CD4-positive, alpha-beta T cell (primary cell): ENCODE results near the gene PCDHGA1. TPM values are rescaled to one million over a fixed set of nuclear protein-coding genes. Genes with fewer than 3 reads are reported as not detected.

Experiments used
- ATAC-seq: fragments of 200-7000 bp; cut with Tn5 transposase; one replicate; pipeline ENCODE4 v1.10.0; 2022; ENCODE audit warnings: mild to moderate bottlenecking; ENCODE audit not compliant: poor library complexity
- CTCF ChIA-PET: fragments of 350-600 bp; sonication (Branson Sonifier 250); formaldehyde crosslinking; loops from one replicate; lab custom pipeline; 2021; ENCODE audit warnings: antibody characterized with exemption, inconsistent platforms; lab: Charles Lee
- POLR2A ChIA-PET: fragments of 350-600 bp; sonication (Branson Sonifier 250); formaldehyde crosslinking; loops from one replicate; lab custom pipeline; 2021; ENCODE audit warnings: antibody characterized with exemption, inconsistent platforms; lab: Charles Lee
- DNase-seq, 14 experiments: peaks; one replicate each; pipeline ENCODE4 v3.0.0-alpha.2; 2013 to 2020; ENCODE audit warnings: mixed read lengths in 2 of 14
- H3K27ac ChIP-seq, 2 donors: one replicate each; pipeline versions ENCODE4 v1.5.1 to v1.7.0; 2013; ENCODE audit warnings: low read length in 2 of 2, low read depth in 1 of 2, mild to moderate bottlenecking in 1 of 2
- H3K27me3 ChIP-seq, 2 experiments: 1 replicate in 1 of 2; 2 replicates in 1 of 2; pipeline versions ENCODE4 v1.6.1 to v1.7.0; 2013; ENCODE audit warnings: low read length in 2 of 2, control low read depth in 1 of 2, mild to moderate bottlenecking in 1 of 2, moderate library complexity in 1 of 2; ENCODE audit not compliant: insufficient read depth in 2 of 2, control insufficient read depth in 1 of 2
- H3K36me3 ChIP-seq: one replicate; pipeline ENCODE4 v1.6.1; 2013; ENCODE audit warnings: low read length, control low read depth; ENCODE audit not compliant: insufficient read depth
- H3K4me1 ChIP-seq: one replicate; pipeline ENCODE4 v1.6.1; 2013; ENCODE audit warnings: low read length, control low read depth; ENCODE audit not compliant: insufficient read depth
- H3K4me3 ChIP-seq: one replicate; pipeline ENCODE4 v1.5.1; 2013; ENCODE audit warnings: mild to moderate bottlenecking, low read length, moderate library complexity
- H3K9me3 ChIP-seq, 2 experiments: 1 replicate in 1 of 2; 2 replicates in 1 of 2; pipeline versions ENCODE4 v1.6.1 to v1.7.0; 2013; ENCODE audit warnings: low read length in 2 of 2, mild to moderate bottlenecking in 2 of 2, control low read depth in 1 of 2, moderate library complexity in 1 of 2; ENCODE audit not compliant: control insufficient read depth in 1 of 2, insufficient read depth in 1 of 2
- H3K27ac Mint-ChIP-seq: one replicate; pipeline ENCODE4 v1.8.0; 2020; ENCODE audit warnings: mixed read lengths
- H3K27me3 Mint-ChIP-seq: one replicate; pipeline ENCODE4 v1.8.0; 2021; ENCODE audit warnings: mixed read lengths
- H3K36me3 Mint-ChIP-seq: one replicate; pipeline ENCODE4 v1.8.0; 2021; ENCODE audit warnings: low read depth, mixed read lengths
- H3K4me1 Mint-ChIP-seq: one replicate; pipeline ENCODE4 v1.8.0; 2021; ENCODE audit warnings: low read depth, mixed read lengths
- H3K4me3 Mint-ChIP-seq: one replicate; pipeline ENCODE4 v1.8.0; 2020; ENCODE audit warnings: mild to moderate bottlenecking, mixed read lengths
- H3K9me3 Mint-ChIP-seq: one replicate; pipeline ENCODE4 v1.8.0; 2020; ENCODE audit warnings: mixed read lengths
- intact Hi-C, 2 experiments: fragments of 100-400 bp; cut with DNase I in 1 of 2; cut with micrococcal nuclease in 1 of 2; formaldehyde crosslinking; loops; one replicate each; pipeline versions ENCODE4 v1.15.1 to v1.9.0; 2023 to 2025; cut with DNase I, micrococcal nuclease
- total RNA-seq, 174 experiments: library from RNA in 2 of 174; stranded (reverse) in 2 of 174; gene quantifications; one replicate each; pipeline ENCODE4 v1.2.3 and lab custom pipeline; 2021 to 2026
- TF ChIP-seq, protein P1 (sequence below): fragments of 200-600 bp; IDR thresholded peaks from one replicate; pipeline ENCODE4 v1.8.0; 2022; ENCODE audit warnings: antibody characterized with exemption, mild to moderate bottlenecking

The PCDHGA1 gene
- total RNA-seq, 2 experiments from 2014 or later: not detected

DNA sequence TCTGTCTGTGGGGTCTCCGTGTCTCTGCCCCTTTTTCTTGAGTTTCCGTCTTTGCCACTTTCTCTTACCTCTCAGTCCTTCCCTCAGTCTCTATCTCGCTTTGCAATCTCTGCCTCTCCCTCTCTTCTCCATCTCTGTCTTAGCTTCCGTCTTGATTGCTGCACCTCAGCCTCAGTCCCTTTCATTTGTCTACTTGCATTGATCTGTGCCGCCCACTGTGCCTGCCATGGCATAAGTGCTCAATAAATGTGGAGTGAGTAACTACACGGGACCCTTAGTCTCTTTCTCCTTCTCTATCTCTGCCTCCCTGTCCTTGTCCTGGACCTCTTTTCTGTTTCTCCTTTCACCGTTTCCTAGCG lies 165.1 kb downstream of the PCDHGA1 start:
- no peak overlapping the region for H3K27ac Mint-ChIP-seq
- CTCF ChIA-PET: no interaction called here
- ATAC-seq: no peak

DNA sequence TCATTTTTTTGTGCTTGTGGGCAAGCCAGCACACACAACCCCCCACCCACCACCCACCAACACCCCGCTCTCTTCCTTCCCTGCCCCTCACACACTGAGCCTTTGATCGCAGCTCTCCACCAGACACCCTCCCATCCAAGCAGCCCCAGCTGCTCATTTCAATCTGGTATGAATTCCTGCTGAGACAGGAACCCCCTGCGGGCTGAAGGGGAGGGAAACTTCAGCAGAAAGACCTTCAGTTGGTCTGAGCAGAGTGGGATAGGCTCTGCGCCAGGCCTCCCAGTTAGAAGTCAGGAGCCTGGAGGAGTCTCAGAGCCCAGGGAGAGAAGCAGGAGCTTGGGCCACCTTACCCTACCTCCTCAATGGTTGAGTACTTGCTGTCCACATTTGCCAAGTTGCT lies 165.7 kb downstream of the PCDHGA1 start:
- Mint-ChIP-seq H3K27ac (no peak overlapping the region), H3K27me3 (peaks cover 71% of the 10 kb centered on the region), H3K36me3 (no peaks in the 10 kb centered on the region), H3K9me3 (no peaks in the 10 kb centered on the region), H3K4me3 (no peak overlapping the region), H3K4me1 (peaks cover 9% of the 10 kb centered on the region)
- ChIA-PET CTCF (no interaction called here), POLR2A (no interaction called here)
- H3K27me3 ChIP-seq: peaks cover 44 to 56% of the 10 kb centered on the region in 2 experiments
- H3K9me3 ChIP-seq: peaks cover 0 to 8% of the 10 kb centered on the region in 2 experiments
- ATAC-seq (no peak), DNase-seq (no peak)
- peaks cover 25% of the 10 kb centered on the region for H3K4me1 ChIP-seq
- H3K36me3 ChIP-seq: no peaks in the 10 kb centered on the region
- no peak overlapping the region for H3K4me3 ChIP-seq
- no peak overlapping the region for H3K27ac ChIP-seq
- TF ChIP-seq, protein P1, sequence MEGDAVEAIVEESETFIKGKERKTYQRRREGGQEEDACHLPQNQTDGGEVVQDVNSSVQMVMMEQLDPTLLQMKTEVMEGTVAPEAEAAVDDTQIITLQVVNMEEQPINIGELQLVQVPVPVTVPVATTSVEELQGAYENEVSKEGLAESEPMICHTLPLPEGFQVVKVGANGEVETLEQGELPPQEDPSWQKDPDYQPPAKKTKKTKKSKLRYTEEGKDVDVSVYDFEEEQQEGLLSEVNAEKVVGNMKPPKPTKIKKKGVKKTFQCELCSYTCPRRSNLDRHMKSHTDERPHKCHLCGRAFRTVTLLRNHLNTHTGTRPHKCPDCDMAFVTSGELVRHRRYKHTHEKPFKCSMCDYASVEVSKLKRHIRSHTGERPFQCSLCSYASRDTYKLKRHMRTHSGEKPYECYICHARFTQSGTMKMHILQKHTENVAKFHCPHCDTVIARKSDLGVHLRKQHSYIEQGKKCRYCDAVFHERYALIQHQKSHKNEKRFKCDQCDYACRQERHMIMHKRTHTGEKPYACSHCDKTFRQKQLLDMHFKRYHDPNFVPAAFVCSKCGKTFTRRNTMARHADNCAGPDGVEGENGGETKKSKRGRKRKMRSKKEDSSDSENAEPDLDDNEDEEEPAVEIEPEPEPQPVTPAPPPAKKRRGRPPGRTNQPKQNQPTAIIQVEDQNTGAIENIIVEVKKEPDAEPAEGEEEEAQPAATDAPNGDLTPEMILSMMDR: no peak
- intact Hi-C loops: no loop called here

More for the DNA sequence above, 165.1 kb downstream of the PCDHGA1 start:
- TF ChIP-seq, protein P1: no peak
- Mint-ChIP-seq H3K4me1 (peaks cover 11% of the 10 kb centered on the region), H3K27me3 (peaks cover 77% of the 10 kb centered on the region), H3K4me3 (no peak overlapping the region), H3K36me3 (no peaks in the 10 kb centered on the region), H3K9me3 (no peaks in the 10 kb centered on the region)
- no peaks in the 10 kb centered on the region for H3K36me3 ChIP-seq
- no peak overlapping the region for H3K4me3 ChIP-seq
- H3K4me1 ChIP-seq: peaks cover 27% of the 10 kb centered on the region
- H3K27me3 ChIP-seq: peaks cover 50 to 62% of the 10 kb centered on the region in 2 experiments
- no peak for DNase-seq
- POLR2A ChIA-PET: no interaction called here
- intact Hi-C loops: no loop called here
- no peak overlapping the region for H3K27ac ChIP-seq
- peaks cover 0 to 8% of the 10 kb centered on the region in 2 experiments for H3K9me3 ChIP-seq

DNA sequence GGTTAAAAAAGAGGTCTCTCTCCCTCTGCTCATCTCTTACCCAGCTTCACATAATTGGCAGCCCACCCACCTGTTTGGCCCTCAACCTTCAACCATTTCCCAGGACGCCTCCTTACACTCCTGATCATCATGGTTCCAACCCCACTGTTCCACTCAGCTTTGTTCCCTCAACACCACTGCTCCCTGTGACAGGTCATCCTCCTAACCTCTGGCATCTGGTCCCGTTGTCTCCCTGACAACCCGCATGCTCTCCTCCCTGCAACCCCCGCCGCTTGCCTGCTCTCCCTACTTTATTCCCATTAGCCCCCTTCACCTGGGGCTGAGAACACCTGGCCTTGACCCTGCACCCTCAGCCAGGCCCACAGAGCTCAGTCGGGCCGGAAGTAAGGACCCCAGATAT lies 171.4 kb downstream of the PCDHGA1 start:
- DNase-seq: no peak
- Mint-ChIP-seq H3K4me1 (no peaks in the 10 kb centered on the region), H3K27me3 (peaks cover 38% of the 10 kb centered on the region), H3K9me3 (no peaks in the 10 kb centered on the region), H3K36me3 (no peaks in the 10 kb centered on the region), H3K27ac (no peak overlapping the region), H3K4me3 (no peak overlapping the region)
- TF ChIP-seq, protein P1: no peak
- Histone ChIP-seq H3K27ac (no peak overlapping the region), H3K4me3 (no peak overlapping the region), H3K4me1 (no peaks in the 10 kb centered on the region), H3K27me3 (peaks cover under 1 to 2% of the 10 kb centered on the region in 2 experiments), H3K9me3 (no peaks in the 10 kb centered on the region), H3K36me3 (no peaks in the 10 kb centered on the region)
- POLR2A ChIA-PET: no interaction called here
- CTCF ChIA-PET: no interaction called here
- ATAC-seq: no peak
- intact Hi-C loops: no loop called here
